Tibial nerve (tissue), 4 donors: ENCODE results near the gene ZNF267.

Experiments
- CTCF ChIP-seq, 5 experiments: fragments of 200-600 bp in 3 of 5; fragments of 450-650 bp in 2 of 5; sonication (generic) in 3 of 5; IDR thresholded peaks; one replicate each; pipeline ENCODE4 v1.5.1; 2016 to 2019; ENCODE audit warnings: antibody characterized with exemption in 5 of 5, mild to moderate bottlenecking in 3 of 5, moderate library complexity in 2 of 5
- EP300 ChIP-seq, 2 donors: sonication (generic); formaldehyde crosslinking; IDR thresholded peaks; one replicate each; pipeline ENCODE4 v1.6.1; 2017; ENCODE audit warnings: antibody characterized with exemption in 2 of 2, mild to moderate bottlenecking in 1 of 2
- POLR2A ChIP-seq, 2 donors: fragments of 450-650 bp; IDR thresholded peaks; one replicate each; pipeline ENCODE4 v1.6.1; 2017; ENCODE audit warnings: antibody characterized with exemption in 2 of 2, mild to moderate bottlenecking in 2 of 2, moderate library complexity in 2 of 2

- TF ChIP-seq POLR2A (IDR thresholded peaks at IDR 0.05) (no peak), CTCF (IDR thresholded peaks at IDR 0.05) (no peak), EP300 (IDR thresholded peaks at IDR 0.05) (no peak)
Measured at GRCh38 chr16:31916056-31916488, 42.5 kb downstream of the ZNF267 start.
